Esophagus mucosa (tissue), 1 donor: ENCODE results near the gene LCNL1. TPM values are rescaled to one million over a fixed set of nuclear protein-coding genes. Genes with fewer than 3 reads are reported as not detected.

Experiments used
- ATAC-seq: fragments of 200-7000 bp; cut with Tn5 transposase; one replicate; pipeline ENCODE4 v1.9.1; 2020
- total RNA-seq: library from RNA; stranded (reverse); gene quantifications from one replicate; pipeline ENCODE4 v1.2.4, GENCODE V29; 2023
- donor health status: DM: yes; HTN: yes; CAD: no.

LCNL1 gene
- total RNA-seq, 1 donor from 2014 or later = 0.20 TPM

GRCh38 chr9:136947028-136947891, 35.5 kb upstream of the LCNL1 start:
- ATAC-seq = no peak

GRCh38 chr9:136947955-136948510, 34.8 kb upstream of the LCNL1 start:
- ATAC-seq = no peak

- ATAC-seq = peak; percentile 5
Measured at GRCh38 chr9:136949239-136949816, 33.5 kb upstream of the LCNL1 start.

- ATAC-seq = peak; percentile 82
Measured at GRCh38 chr9:136949817-136950655, 32.8 kb upstream of the LCNL1 start.

GRCh38 chr9:136950656-136951276, 32.0 kb upstream of the LCNL1 start:
- no peak for ATAC-seq

GRCh38 chr9:136951541-136952320, 31.1 kb upstream of the LCNL1 start, which contains the start of gene LCN12:
Gene LCN12, plus strand, starts transcription at chr9:136952273. Its CDS starts 55 bp downstream, at chr9:136952328.
- no peak for ATAC-seq

GRCh38 chr9:136952321-136952850, 30.4 kb upstream of the LCNL1 start:
- no peak for ATAC-seq

GRCh38 chr9:136952876-136953770, 29.7 kb upstream of the LCNL1 start:
- ATAC-seq = no peak

- no peak for ATAC-seq
Measured at GRCh38 chr9:136953771-136954269, 29.0 kb upstream of the LCNL1 start.

- ATAC-seq = no peak
Measured at GRCh38 chr9:136954270-136955083, 28.3 kb upstream of the LCNL1 start.

GRCh38 chr9:136955202-136955942, 27.4 kb upstream of the LCNL1 start:
- no peak for ATAC-seq

- ATAC-seq = no peak
Measured at GRCh38 chr9:136955943-136956335, 26.9 kb upstream of the LCNL1 start.

- ATAC-seq = no peak
Measured at GRCh38 chr9:136956604-136957003, 26.2 kb upstream of the LCNL1 start.

- ATAC-seq = no peak
Measured at GRCh38 chr9:136957461-136957860, 25.3 kb upstream of the LCNL1 start.

GRCh38 chr9:136957901-136958300, 24.9 kb upstream of the LCNL1 start:
- no peak for ATAC-seq

- ATAC-seq = no peak
Measured at GRCh38 chr9:136958473-136958872, 24.3 kb upstream of the LCNL1 start.

- no peak for ATAC-seq
Measured at GRCh38 chr9:136958898-136959850, 23.6 kb upstream of the LCNL1 start.
